Peyer's patch (tissue), 4 donors: ENCODE results near the gene ZNF205. TPM values are rescaled to one million over a fixed set of nuclear protein-coding genes. Genes with fewer than 3 reads are reported as not detected.
A peak's percentile ranks its signal among the peaks of the same experiment; 100 is the strongest.

ENCODE experiments used
- DNase-seq, 3 donors: peaks; one replicate each; pipeline ENCODE4 v3.0.0-alpha.2; 2017 to 2019
- H3K27ac ChIP-seq, 4 donors: fragments of 200-600 bp; sonication (generic); one replicate each; pipeline ENCODE4 v1.5.1; 2016 to 2019
- H3K27me3 ChIP-seq, 2 donors: fragments of 200-600 bp; sonication (generic); one replicate each; pipeline ENCODE4 v1.5.1; 2019
- H3K36me3 ChIP-seq, 3 donors: fragments of 200-600 bp; sonication (generic); one replicate each; pipeline ENCODE4 v1.5.1; 2016 to 2019
- H3K4me1 ChIP-seq, 4 donors: fragments of 200-600 bp; sonication (generic); one replicate each; pipeline ENCODE4 v1.5.1; 2016 to 2019
- H3K4me3 ChIP-seq, 4 donors: fragments of 200-600 bp; sonication (generic); 1 replicate in 3 of 4; 2 replicates in 1 of 4; pipeline ENCODE4 v1.5.1; 2016 to 2019; ENCODE audit warnings: mild to moderate bottlenecking in 1 of 4
- H3K9me3 ChIP-seq, 4 donors: fragments of 200-600 bp; sonication (generic); one replicate each; pipeline ENCODE4 v1.5.1; 2016 to 2019; ENCODE audit warnings: mild to moderate bottlenecking in 1 of 4
- CTCF ChIP-seq, 6 experiments: fragments of 450-650 bp in 4 of 6; fragments of 200-600 bp in 2 of 6; sonication (generic) in 1 of 6; IDR thresholded peaks; one replicate each; pipeline ENCODE4 v1.5.1; 2017 to 2019; ENCODE audit warnings: antibody characterized with exemption in 6 of 6, mild to moderate bottlenecking in 3 of 6, moderate library complexity in 1 of 6
- POLR2A ChIP-seq, 2 donors: fragments of 450-650 bp; IDR thresholded peaks; one replicate each; pipeline ENCODE4 v1.5.1; 2017; ENCODE audit warnings: antibody characterized with exemption in 2 of 2, mild to moderate bottlenecking in 2 of 2, moderate library complexity in 2 of 2
- total RNA-seq, 4 donors: library from RNA; depleted of rRNA; stranded (reverse); fragments of >200 nt; gene quantifications; one replicate each; pipeline ENCODE4 v1.1.0, GENCODE V29; 2016

ZNF205 gene
- total RNA-seq, 4 donors from 2014 or later: 5.0 to 24.6 (median 16.2) TPM

GRCh38 chr16:3086596-3087242 lies 25.7 kb upstream of the ZNF205 start:
- no peaks in the 10 kb centered on the region for H3K9me3 ChIP-seq
- H3K4me1 ChIP-seq: peaks cover 0 to 16% (median 2%) of the 10 kb centered on the region in 4 donors
- no peaks in the 10 kb centered on the region for H3K36me3 ChIP-seq
- TF ChIP-seq POLR2A (IDR thresholded peaks at IDR 0.05) (peak in 1 of 2 donors; percentile 14), CTCF (IDR thresholded peaks at IDR 0.05) (no peak)
- H3K27ac ChIP-seq: peak overlapping the region in 2 of 4 donors; percentile 57 to 60
- no peaks in the 10 kb centered on the region for H3K27me3 ChIP-seq
- peak overlapping the region in 2 of 4 donors; percentile 33 to 44 for H3K4me3 ChIP-seq
- peak in 1 of 3 donors; percentile 67 for DNase-seq

- Histone ChIP-seq H3K36me3 (no peaks in the 10 kb centered on the region), H3K4me1 (peaks cover 0 to 16% (median 2%) of the 10 kb centered on the region in 4 donors), H3K4me3 (peak overlapping the region in 2 of 4 donors; percentile 33 to 44), H3K27ac (peak overlapping the region in 2 of 4 donors; percentile 57 to 60), H3K9me3 (no peaks in the 10 kb centered on the region), H3K27me3 (no peaks in the 10 kb centered on the region)
- no peak for DNase-seq
- TF ChIP-seq POLR2A (IDR thresholded peaks at IDR 0.05) (no peak), CTCF (IDR thresholded peaks at IDR 0.05) (peak in 3 of 6 experiments; percentile 16 to 30 (median 25))
Measured at GRCh38 chr16:3087243-3088235, 24.8 kb upstream of the ZNF205 start.

- no peaks in the 10 kb centered on the region for H3K9me3 ChIP-seq
- H3K4me1 ChIP-seq: peaks cover 0 to 16% (median 2%) of the 10 kb centered on the region in 4 donors
- no peaks in the 10 kb centered on the region for H3K27me3 ChIP-seq
- no peak overlapping the region for H3K4me3 ChIP-seq
- no peaks in the 10 kb centered on the region for H3K36me3 ChIP-seq
- DNase-seq: no peak
- no peak overlapping the region for H3K27ac ChIP-seq
- TF ChIP-seq POLR2A (IDR thresholded peaks at IDR 0.05) (no peak), CTCF (IDR thresholded peaks at IDR 0.05) (no peak)
Measured at GRCh38 chr16:3088450-3088849, 23.9 kb upstream of the ZNF205 start.

- Histone ChIP-seq H3K36me3 (no peaks in the 10 kb centered on the region), H3K27ac (no peak overlapping the region), H3K27me3 (no peaks in the 10 kb centered on the region), H3K9me3 (no peaks in the 10 kb centered on the region), H3K4me3 (no peak overlapping the region), H3K4me1 (peaks cover 0 to 16% (median 2%) of the 10 kb centered on the region in 4 donors)
- TF ChIP-seq POLR2A (IDR thresholded peaks at IDR 0.05) (no peak), CTCF (IDR thresholded peaks at IDR 0.05) (no peak)
- no peak for DNase-seq
Measured at GRCh38 chr16:3088925-3089716, 23.3 kb upstream of the ZNF205 start.
